Panc1 (cell line): ENCODE measurements around the gene TMEM252. TPM values are rescaled to one million over a fixed set of nuclear protein-coding genes. Genes with fewer than 3 reads are reported as not detected.

Source experiments
- ATAC-seq: fragments of 200-7000 bp; cut with Tn5 transposase; 2 replicates; pipeline ENCODE4 v1.9.1; 2020; ENCODE audit warnings: mild to moderate bottlenecking, moderate library complexity
- BruUV-seq: library from RNA; stranded (reverse); fragments of 400-500 nt; replicated peaks from 2 replicates; lab custom pipeline; 2021; lab: Mats Ljungman, UMichigan
- CTCF ChIA-PET: fragments of 300-600 bp; sonication (Branson Sonifier 250); formaldehyde crosslinking; loops from one replicate; lab custom pipeline; 2022; ENCODE audit warnings: antibody characterized with exemption; lab: Charles Lee
- POLR2A ChIA-PET: fragments of 300-600 bp; sonication (Branson Sonifier 250); formaldehyde crosslinking; loops from one replicate; lab custom pipeline; 2022; ENCODE audit warnings: antibody characterized with exemption; lab: Charles Lee
- DNase-seq: peaks from one replicate; pipeline ENCODE4 v3.0.0-alpha.2; 2010; ENCODE audit warnings: low read depth, low spot score
- H3K27ac ChIP-seq: 2 replicates; pipeline ENCODE4 v1.5.1; 2011; ENCODE audit warnings: mild to moderate bottlenecking, low read length, inconsistent platforms
- H3K27me3 ChIP-seq: fragments of 200-500 bp; sonication (Bioruptor generic); 2 replicates; pipeline ENCODE4 v1.6.0; 2014; ENCODE audit warnings: low read length, inconsistent platforms; ENCODE audit not compliant: control insufficient read depth, insufficient read depth
- H3K36me3 ChIP-seq: fragments of 200-500 bp; sonication (Bioruptor generic); 2 replicates; pipeline ENCODE4 v1.5.1; 2014; ENCODE audit warnings: inconsistent platforms, mild to moderate bottlenecking, low read length, moderate library complexity; ENCODE audit not compliant: control insufficient read depth, insufficient read depth
- H3K4me1 ChIP-seq: 2 replicates; pipeline ENCODE4 v1.5.1; 2011; ENCODE audit warnings: inconsistent platforms, mild to moderate bottlenecking, low read length, moderate library complexity; ENCODE audit not compliant: control insufficient read depth, insufficient read depth
- H3K4me3 ChIP-seq, 2 experiments: 2 replicates each; pipeline ENCODE4 v1.5.1; 2011 to 2012; ENCODE audit warnings: low read depth in 2 of 2, low read length in 2 of 2, mild to moderate bottlenecking in 2 of 2, inconsistent platforms in 1 of 2, moderate library complexity in 1 of 2
- H3K9me3 ChIP-seq: fragments of 200-500 bp; sonication (Bioruptor generic); 2 replicates; pipeline ENCODE4 v1.5.1; 2014; ENCODE audit warnings: low read depth, mild to moderate bottlenecking, inconsistent platforms, low read length, moderate library complexity; ENCODE audit not compliant: control insufficient read depth, insufficient read depth
- POLR2AphosphoS5 ChIP-seq: IDR thresholded peaks from 2 replicates; pipeline ENCODE4 v1.6.1; 2012; ENCODE audit warnings: mild to moderate bottlenecking, low read depth, low read length, moderate library complexity
- SIN3A ChIP-seq: IDR thresholded peaks from 2 replicates; pipeline ENCODE4 v1.6.1; 2012; ENCODE audit warnings: low read depth, mild to moderate bottlenecking, low read length, moderate library complexity, borderline replicate concordance; ENCODE audit not compliant: insufficient read depth
- TCF7L2 ChIP-seq: IDR thresholded peaks from 2 replicates; pipeline ENCODE4 v1.6.1; 2011; ENCODE audit warnings: mild to moderate bottlenecking, low read depth, low read length, inconsistent platforms
- in situ Hi-C: cut with HindIII; loops from 2 replicates; pipeline ENCODE4 v1.10.0; 2016; ENCODE audit warnings: low sequenced_read_pairs, low pct_unique_long_range_greater_than_20kb
- intact Hi-C: fragments of 100-400 bp; cut with micrococcal nuclease; formaldehyde crosslinking; loops from one replicate; pipeline ENCODE4 v1.10.0; 2022; ENCODE audit not compliant: unreplicated experiment
- total RNA-seq: library from RNA; stranded (reverse); gene quantifications from one replicate; pipeline ENCODE4 v1.2.1, GENCODE V29; 2021; ENCODE audit not compliant: unreplicated experiment
- TF ChIP-seq, protein P1 (sequence below): fragments of 450-650 bp; IDR thresholded peaks from 2 replicates; pipeline ENCODE4 v1.5.1; 2017; ENCODE audit warnings: mild to moderate bottlenecking
- TF ChIP-seq, protein P2 (sequence below), 2 experiments: IDR thresholded peaks; 2 replicates each; pipeline ENCODE4 v1.6.1; 2011 to 2012; ENCODE audit warnings: low read depth in 2 of 2, control low read depth in 1 of 2, low read length in 1 of 2, mild to moderate bottlenecking in 1 of 2, moderate library complexity in 1 of 2; ENCODE audit not compliant: insufficient read depth in 1 of 2

Gene TMEM252
- total RNA-seq, 1 experiment from 2014 or later = not detected

GRCh38 chr9:68505681-68506409 is 34.8 kb downstream of the TMEM252 start:
- no peak for DNase-seq
- intact Hi-C loops (no loop called here), in situ Hi-C loops (no loop called here)
- H3K9me3 ChIP-seq = no peaks in the 10 kb centered on the region
- no peak overlapping the region for H3K27ac ChIP-seq
- BruUV-seq = no TSS peak
- TF ChIP-seq POLR2AphosphoS5 = no peak
- TF ChIP-seq TCF7L2 = no peak
- TF ChIP-seq, protein P1, sequence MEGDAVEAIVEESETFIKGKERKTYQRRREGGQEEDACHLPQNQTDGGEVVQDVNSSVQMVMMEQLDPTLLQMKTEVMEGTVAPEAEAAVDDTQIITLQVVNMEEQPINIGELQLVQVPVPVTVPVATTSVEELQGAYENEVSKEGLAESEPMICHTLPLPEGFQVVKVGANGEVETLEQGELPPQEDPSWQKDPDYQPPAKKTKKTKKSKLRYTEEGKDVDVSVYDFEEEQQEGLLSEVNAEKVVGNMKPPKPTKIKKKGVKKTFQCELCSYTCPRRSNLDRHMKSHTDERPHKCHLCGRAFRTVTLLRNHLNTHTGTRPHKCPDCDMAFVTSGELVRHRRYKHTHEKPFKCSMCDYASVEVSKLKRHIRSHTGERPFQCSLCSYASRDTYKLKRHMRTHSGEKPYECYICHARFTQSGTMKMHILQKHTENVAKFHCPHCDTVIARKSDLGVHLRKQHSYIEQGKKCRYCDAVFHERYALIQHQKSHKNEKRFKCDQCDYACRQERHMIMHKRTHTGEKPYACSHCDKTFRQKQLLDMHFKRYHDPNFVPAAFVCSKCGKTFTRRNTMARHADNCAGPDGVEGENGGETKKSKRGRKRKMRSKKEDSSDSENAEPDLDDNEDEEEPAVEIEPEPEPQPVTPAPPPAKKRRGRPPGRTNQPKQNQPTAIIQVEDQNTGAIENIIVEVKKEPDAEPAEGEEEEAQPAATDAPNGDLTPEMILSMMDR = no peak
- TF ChIP-seq, protein P2, sequence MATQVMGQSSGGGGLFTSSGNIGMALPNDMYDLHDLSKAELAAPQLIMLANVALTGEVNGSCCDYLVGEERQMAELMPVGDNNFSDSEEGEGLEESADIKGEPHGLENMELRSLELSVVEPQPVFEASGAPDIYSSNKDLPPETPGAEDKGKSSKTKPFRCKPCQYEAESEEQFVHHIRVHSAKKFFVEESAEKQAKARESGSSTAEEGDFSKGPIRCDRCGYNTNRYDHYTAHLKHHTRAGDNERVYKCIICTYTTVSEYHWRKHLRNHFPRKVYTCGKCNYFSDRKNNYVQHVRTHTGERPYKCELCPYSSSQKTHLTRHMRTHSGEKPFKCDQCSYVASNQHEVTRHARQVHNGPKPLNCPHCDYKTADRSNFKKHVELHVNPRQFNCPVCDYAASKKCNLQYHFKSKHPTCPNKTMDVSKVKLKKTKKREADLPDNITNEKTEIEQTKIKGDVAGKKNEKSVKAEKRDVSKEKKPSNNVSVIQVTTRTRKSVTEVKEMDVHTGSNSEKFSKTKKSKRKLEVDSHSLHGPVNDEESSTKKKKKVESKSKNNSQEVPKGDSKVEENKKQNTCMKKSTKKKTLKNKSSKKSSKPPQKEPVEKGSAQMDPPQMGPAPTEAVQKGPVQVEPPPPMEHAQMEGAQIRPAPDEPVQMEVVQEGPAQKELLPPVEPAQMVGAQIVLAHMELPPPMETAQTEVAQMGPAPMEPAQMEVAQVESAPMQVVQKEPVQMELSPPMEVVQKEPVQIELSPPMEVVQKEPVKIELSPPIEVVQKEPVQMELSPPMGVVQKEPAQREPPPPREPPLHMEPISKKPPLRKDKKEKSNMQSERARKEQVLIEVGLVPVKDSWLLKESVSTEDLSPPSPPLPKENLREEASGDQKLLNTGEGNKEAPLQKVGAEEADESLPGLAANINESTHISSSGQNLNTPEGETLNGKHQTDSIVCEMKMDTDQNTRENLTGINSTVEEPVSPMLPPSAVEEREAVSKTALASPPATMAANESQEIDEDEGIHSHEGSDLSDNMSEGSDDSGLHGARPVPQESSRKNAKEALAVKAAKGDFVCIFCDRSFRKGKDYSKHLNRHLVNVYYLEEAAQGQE (IDR thresholded peaks at IDR 0.05; ENCODE audit: insufficient read depth in 1 of 2, low read depth in 2 of 2, low read length in 1 of 2) = no peak
- no peak for TF ChIP-seq SIN3A
- POLR2A ChIA-PET = no interaction called here
- CTCF ChIA-PET = interaction anchor here (0.6 kb wide), 1 partner anchor 53 kb away, joined by 3 read pairs; no protein-coding TSS in a partner anchor
- no peaks in the 10 kb centered on the region for H3K4me1 ChIP-seq
- H3K4me3 ChIP-seq = no peak overlapping the region
- no peaks in the 10 kb centered on the region for H3K36me3 ChIP-seq
- no peaks in the 10 kb centered on the region for H3K27me3 ChIP-seq
- ATAC-seq = no peak

DNA sequence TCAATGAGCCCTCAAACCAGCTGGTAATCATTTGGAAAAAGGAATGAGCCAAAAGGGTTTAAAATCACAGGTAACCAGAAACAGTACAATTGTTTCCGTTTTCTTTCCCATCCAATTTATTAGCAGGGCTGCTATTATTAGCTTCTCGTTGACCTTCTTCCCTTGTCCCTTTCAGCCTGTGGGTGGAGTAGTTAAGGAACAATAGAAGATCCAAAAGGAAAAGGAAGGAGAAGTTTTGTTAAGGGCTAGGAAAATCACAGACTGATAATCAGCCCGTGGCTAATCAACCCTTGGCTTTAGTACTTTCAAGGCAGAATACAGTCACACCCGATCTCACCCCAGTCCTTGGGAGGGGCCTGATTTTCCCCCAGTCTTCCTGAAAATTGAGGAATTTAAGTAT is 38.4 kb downstream of the TMEM252 start:
- no peaks in the 10 kb centered on the region for H3K27me3 ChIP-seq
- ChIA-PET CTCF (no interaction called here), POLR2A (no interaction called here)
- no peak overlapping the region for H3K4me3 ChIP-seq
- ATAC-seq (no peak), DNase-seq (no peak)
- no peaks in the 10 kb centered on the region for H3K9me3 ChIP-seq
- H3K27ac ChIP-seq = no peak overlapping the region
- TF ChIP-seq, protein P1 = no peak
- TF ChIP-seq, protein P2 (IDR thresholded peaks at IDR 0.05; ENCODE audit: insufficient read depth in 1 of 2, low read depth in 2 of 2, low read length in 1 of 2) = no peak
- TF ChIP-seq TCF7L2 (no peak), SIN3A (no peak), POLR2AphosphoS5 (no peak)
- intact Hi-C loops = no loop called here
- in situ Hi-C loops = no loop called here
- BruUV-seq = no TSS peak
- H3K36me3 ChIP-seq = no peaks in the 10 kb centered on the region
- no peaks in the 10 kb centered on the region for H3K4me1 ChIP-seq
